ENCODE measurements around the gene DGKQ. TPM values are rescaled to one million over a fixed set of nuclear protein-coding genes. Genes with fewer than 3 reads are reported as not detected.

DGKQ gene
- total and polyA plus RNA-seq, 2 donors from 2014 or later = 3.5 to 13.7 TPM

GRCh38 chr4:1008840-1009541 lies 35.6 kb upstream of the DGKQ start:
- Histone ChIP-seq H3K9me3 (ENCODE audit: control insufficient read depth in 2 of 3, insufficient read depth in 1 of 3, low read length in 3 of 3) (no peaks in the 10 kb centered on the region), H3K4me1 (ENCODE audit: control insufficient read depth in 2 of 3, insufficient read depth in 2 of 3, low read depth in 1 of 3, low read length in 3 of 3) (peaks cover 0 to 13% (median 0%) of the 10 kb centered on the region in 3 donors), H3K9ac (ENCODE audit: low read length in 3 of 3) (peak overlapping the region in 2 of 3 donors; percentile 68 to 69), H3K27ac (ENCODE audit: low read depth in 2 of 2, low read length in 2 of 2) (no peak overlapping the region), H3K27me3 (ENCODE audit: control insufficient read depth, insufficient read depth, low read length) (peaks cover 2% of the 10 kb centered on the region), H3K36me3 (ENCODE audit: control insufficient read depth in 2 of 3, insufficient read depth in 3 of 3, low read length in 3 of 3) (peaks cover 0 to 5% (median 0%) of the 10 kb centered on the region in 3 donors), H3K4me3 (ENCODE audit: low read length in 3 of 3) (peak overlapping the region; percentile 16 to 63 (median 48))
- intact Hi-C loops (cut with DNase I) = no loop called here
- TF ChIP-seq, protein P1, sequence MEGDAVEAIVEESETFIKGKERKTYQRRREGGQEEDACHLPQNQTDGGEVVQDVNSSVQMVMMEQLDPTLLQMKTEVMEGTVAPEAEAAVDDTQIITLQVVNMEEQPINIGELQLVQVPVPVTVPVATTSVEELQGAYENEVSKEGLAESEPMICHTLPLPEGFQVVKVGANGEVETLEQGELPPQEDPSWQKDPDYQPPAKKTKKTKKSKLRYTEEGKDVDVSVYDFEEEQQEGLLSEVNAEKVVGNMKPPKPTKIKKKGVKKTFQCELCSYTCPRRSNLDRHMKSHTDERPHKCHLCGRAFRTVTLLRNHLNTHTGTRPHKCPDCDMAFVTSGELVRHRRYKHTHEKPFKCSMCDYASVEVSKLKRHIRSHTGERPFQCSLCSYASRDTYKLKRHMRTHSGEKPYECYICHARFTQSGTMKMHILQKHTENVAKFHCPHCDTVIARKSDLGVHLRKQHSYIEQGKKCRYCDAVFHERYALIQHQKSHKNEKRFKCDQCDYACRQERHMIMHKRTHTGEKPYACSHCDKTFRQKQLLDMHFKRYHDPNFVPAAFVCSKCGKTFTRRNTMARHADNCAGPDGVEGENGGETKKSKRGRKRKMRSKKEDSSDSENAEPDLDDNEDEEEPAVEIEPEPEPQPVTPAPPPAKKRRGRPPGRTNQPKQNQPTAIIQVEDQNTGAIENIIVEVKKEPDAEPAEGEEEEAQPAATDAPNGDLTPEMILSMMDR (IDR thresholded peaks at IDR 0.05; ENCODE audit: borderline replicate concordance, extremely low read depth, insufficient read depth) = no peak
- DNase-seq (peak in 2 of 5 donors; percentile 90), FAIRE-seq (no peak)

DNA sequence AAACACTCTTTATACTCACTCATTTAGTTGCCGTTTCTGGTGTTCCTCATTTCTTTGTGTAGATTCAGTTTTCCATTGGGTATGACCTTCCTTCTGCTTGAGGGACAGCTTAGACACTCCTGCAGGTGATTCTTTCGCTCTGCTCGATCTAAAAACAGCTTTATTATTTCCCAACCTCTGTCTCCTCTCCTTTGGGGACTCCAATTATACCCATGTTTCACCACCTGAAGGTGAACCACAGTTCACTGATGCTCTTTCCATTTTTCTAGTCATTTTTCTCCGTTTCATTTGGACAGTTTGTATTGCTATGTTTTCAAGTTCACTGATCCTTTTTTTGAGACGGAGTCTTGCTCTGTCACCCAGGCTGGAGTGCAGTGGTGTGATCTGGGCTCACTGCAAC lies 33.5 kb upstream of the DGKQ start:
- Histone ChIP-seq H3K9ac (ENCODE audit: low read length in 3 of 3) (no peak overlapping the region), H3K4me3 (ENCODE audit: low read length in 3 of 3) (no peak overlapping the region), H3K27me3 (ENCODE audit: control insufficient read depth, insufficient read depth, low read length) (peaks cover 9% of the 10 kb centered on the region), H3K27ac (ENCODE audit: low read depth in 2 of 2, low read length in 2 of 2) (no peak overlapping the region), H3K4me1 (ENCODE audit: control insufficient read depth in 2 of 3, insufficient read depth in 2 of 3, low read depth in 1 of 3, low read length in 3 of 3) (peaks cover 0 to 15% (median 0%) of the 10 kb centered on the region in 3 donors), H3K9me3 (ENCODE audit: control insufficient read depth in 2 of 3, insufficient read depth in 1 of 3, low read length in 3 of 3) (no peaks in the 10 kb centered on the region), H3K36me3 (ENCODE audit: control insufficient read depth in 2 of 3, insufficient read depth in 3 of 3, low read length in 3 of 3) (no peaks in the 10 kb centered on the region)
- no peak for FAIRE-seq
- no peak for DNase-seq
- TF ChIP-seq, protein P1 (IDR thresholded peaks at IDR 0.05; ENCODE audit: borderline replicate concordance, extremely low read depth, insufficient read depth) = no peak
- intact Hi-C loops (cut with DNase I) = no loop called here

DNA sequence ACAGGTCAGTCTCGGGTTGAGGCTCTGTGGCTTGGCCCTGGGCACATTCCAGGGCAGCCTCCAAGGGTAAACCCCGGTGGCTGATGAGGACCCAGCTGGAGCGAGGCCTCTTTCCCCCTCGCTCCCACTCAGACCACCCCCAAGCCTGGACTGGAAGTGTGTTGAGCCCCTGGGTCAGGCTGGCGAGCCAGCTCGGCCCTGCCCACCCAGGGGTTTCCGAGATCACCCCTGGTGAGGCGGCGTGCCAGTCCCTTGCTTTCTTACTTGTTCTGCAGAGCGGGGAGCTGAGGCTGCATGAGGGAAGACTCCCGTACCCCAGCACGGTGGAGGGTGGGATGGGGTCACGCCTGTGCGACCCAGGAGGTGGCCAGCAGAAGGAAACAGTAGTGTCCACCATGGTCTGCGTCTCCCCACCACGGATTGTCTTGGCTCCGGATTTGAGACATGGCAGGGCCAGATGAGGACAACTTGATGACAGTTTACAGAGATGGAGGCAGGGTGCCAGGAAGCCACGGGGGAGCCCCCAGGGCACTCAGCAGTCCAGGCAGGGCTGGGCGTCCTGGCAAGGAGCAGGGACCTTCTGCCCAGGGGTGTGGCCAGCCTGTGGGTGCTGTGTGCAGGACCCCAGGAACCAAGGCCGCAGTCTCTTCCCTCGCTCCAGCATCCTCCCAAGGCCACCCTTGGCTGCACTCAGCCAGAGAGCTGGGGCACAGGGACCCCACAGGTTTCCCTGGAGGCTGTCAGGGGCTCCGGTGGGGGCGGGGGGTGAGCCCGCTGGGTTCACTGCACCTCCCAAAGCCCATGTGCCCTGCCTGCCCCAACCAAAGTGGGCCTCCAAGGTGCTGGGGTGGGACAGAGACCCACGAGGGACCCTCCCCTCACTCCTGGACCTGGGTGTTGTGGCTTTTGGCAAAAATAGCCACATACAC lies 31.5 kb upstream of the DGKQ start:
- Histone ChIP-seq H3K27ac (ENCODE audit: low read depth in 2 of 2, low read length in 2 of 2) (no peak overlapping the region), H3K9me3 (ENCODE audit: control insufficient read depth in 2 of 3, insufficient read depth in 1 of 3, low read length in 3 of 3) (no peaks in the 10 kb centered on the region), H3K4me1 (ENCODE audit: control insufficient read depth in 2 of 3, insufficient read depth in 2 of 3, low read depth in 1 of 3, low read length in 3 of 3) (peaks cover 0 to 11% (median 0%) of the 10 kb centered on the region in 3 donors), H3K9ac (ENCODE audit: low read length in 3 of 3) (no peak overlapping the region), H3K36me3 (ENCODE audit: control insufficient read depth in 2 of 3, insufficient read depth in 3 of 3, low read length in 3 of 3) (no peaks in the 10 kb centered on the region), H3K4me3 (ENCODE audit: low read length in 3 of 3) (no peak overlapping the region), H3K27me3 (ENCODE audit: control insufficient read depth, insufficient read depth, low read length) (peaks cover 13% of the 10 kb centered on the region)
- intact Hi-C loops (cut with DNase I) = no loop called here
- TF ChIP-seq, protein P1 (IDR thresholded peaks at IDR 0.05; ENCODE audit: borderline replicate concordance, extremely low read depth, insufficient read depth) = no peak
- DNase-seq = no peak
- no peak for FAIRE-seq

Data from kidney (tissue), 14 donors.